NCI-H82 treated with DMSO at 0.1 percent for 48 hours (cell line): Measurements from ENCODE around the gene SORBS1.

ENCODE experiments used
- DNase-seq: peaks from one replicate; lab custom pipeline; 2025; ENCODE audit not compliant: unreplicated experiment; lab: John Stamatoyannopoulos, UW

SORBS1 gene

DNA sequence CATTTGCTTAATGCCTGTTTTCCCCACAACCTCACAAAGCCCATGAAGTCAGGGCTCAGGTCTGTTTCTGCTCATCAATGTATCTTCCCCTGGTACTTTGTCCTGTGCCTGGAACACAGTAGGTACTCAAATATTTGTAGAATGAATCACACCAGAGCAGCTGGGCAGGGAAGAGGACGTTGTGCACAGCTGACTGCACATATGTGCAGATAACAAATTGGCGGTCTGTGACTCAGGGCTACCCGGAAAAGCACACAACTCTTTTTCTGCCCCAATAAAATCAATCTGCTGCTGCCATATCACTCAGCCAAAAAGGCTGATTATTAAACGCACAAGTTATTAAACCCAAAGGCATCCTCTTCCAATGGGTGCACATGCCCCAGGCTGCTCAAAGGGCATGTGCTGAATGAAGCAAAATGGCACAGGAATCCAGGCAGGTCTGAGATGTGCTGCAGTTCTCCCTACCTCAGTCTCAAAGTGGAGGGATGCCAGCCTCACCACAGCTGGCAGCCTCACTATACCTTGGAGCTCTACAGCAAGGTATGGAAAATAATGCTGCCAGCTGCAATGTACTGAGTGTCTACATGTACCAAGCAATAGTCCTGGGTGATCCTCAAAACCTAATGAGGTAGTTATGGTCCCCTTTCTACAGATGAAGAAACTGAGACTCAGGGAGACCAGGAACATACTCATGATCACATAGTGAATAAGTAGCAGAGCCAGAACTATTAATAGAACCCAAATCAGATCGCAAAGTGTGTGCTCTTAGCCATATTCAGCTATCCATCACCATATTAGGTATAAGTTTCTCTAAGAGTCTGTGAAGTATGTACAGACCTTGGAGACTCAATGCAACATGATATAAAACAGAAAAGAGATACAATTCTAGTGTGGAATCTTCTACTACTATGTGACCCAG, 43.4 kb downstream of the SORBS1 start:
- DNase-seq, result no peak

DNA sequence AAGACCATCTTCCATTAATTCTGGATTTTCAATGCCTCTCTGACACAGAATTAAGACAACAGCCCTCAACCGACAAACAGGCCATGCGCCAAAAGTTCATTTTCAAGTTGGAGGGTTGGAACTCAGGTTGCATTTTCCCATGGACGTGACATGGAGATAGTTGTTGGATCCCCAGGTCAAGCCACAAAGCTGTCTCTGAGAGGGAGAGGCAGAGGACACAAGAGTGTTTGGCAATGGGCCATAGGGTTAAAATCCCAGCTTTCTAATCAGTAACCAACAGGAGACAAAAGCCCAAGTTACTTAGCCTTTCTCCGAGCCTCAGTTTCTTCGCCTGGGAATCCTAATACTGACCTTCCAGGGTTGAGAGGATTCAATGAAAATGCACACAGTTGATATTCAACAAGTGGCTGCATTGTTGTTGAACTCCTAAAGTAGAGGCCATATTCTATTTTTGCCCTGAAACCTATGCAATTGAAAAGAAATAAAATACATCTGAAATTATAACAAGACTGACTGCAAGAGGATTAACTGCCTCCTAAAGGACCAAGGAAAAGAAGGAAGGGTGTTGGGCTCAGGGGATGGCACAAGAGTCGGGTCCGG, 44.3 kb downstream of the SORBS1 start:
- no peak for DNase-seq

DNA sequence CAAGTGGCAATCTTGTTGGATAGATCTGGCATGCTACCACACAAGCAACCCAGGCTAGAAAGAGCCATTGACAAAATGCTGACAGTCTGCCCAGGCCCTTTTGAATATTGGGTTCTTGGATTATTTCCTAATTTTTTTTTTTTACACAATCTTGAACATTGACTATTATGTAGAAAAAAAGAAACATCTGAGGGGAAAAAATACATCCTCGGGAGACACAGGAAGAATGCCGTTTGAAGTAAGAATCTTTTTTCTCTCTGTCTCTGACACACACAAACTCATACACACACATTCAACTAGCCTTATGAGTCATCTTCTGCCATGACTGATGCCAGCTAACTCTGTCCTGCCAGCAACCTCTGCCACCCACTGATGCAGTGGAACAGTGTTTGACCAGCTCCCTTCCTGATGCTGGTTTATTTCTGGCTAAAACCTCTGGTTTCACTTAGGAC, 47.2 kb downstream of the SORBS1 start:
- no peak for DNase-seq

DNA sequence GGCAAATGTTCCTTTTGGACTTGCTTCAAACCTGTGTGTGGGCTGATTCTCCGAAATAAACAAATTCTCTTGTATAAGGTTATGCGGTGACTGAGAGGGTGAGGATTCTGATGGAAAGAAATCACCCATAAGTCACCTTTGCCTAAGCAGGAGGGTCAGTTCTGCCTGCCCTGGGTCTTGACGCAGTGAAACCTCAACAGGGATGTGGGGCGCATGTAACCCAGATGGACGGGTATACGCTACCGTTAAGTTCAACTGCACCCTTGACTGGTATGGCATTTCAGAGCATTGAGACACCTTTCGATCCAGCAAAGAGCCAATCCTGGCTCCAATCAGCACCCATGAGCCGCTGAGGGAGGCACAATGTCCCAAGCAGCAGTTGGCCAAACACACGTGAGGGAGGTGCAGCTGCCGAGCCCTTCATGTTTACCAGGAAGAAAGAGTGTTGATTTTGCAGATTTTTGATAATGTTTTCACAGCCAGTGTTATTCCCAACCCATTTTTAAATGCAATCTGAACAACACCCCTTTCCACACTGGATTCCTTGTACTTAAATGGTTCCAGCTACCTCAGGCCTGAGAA, 48.1 kb downstream of the SORBS1 start:
- DNase-seq, result no peak

DNA sequence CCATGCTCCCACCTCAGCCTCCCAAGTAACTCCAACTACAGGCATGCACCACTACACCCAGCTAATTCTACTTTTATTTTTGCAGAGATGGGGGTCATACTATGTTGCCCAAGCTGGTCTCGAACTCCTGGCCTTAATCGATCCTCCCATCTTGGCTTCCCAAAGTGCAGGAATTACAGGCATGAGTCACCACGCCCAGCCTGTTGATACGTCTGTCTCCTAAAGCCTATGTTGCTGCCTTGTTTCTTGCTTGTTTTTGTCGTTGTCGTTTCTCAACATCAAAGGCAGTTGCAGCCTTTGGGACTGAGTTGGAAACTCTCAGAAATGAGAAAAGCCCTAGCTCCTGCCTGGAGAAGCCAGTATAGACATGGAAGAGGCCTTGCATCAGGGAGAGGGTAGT, 49.9 kb downstream of the SORBS1 start:
- no peak for DNase-seq

DNA sequence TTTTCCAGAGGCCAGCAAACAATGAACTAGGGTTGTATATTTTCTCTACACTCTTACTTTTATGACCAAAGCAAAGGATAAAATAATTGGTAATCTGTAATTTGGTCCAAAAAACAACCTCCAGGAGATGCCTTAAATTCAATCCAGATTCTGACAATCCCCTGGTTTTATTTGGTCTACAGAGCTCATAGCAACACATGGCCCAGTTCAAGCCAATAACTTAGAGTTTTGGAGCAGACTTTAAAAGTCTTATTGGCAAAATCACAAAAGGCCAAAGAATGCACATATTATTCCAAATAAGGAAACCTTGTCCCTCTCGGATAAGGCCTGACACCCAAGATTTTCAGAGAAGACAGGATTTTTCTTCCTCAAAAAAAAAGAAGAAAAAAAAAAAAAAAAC, 51.9 kb downstream of the SORBS1 start:
- DNase-seq, result no peak

DNA sequence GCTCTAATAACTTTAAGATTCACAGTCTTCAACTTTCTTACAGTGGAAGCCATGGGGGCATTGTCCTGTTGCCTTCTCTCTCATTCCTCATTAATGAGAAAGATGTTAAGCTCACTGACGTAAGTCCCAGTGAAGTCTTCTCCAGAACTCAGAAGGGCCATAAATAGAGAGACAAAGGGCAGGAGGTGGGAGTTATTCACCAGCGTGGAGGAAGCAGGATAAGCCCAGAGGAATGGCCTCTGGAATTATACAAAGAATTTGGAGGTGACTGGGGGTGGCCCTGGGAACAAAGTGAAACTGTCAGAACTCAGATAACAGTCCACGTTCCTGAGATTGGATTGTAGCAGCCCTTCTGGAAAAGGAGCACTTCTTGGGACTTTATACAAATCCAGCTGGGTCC, 52.4 kb downstream of the SORBS1 start:
- DNase-seq, result no peak

DNA sequence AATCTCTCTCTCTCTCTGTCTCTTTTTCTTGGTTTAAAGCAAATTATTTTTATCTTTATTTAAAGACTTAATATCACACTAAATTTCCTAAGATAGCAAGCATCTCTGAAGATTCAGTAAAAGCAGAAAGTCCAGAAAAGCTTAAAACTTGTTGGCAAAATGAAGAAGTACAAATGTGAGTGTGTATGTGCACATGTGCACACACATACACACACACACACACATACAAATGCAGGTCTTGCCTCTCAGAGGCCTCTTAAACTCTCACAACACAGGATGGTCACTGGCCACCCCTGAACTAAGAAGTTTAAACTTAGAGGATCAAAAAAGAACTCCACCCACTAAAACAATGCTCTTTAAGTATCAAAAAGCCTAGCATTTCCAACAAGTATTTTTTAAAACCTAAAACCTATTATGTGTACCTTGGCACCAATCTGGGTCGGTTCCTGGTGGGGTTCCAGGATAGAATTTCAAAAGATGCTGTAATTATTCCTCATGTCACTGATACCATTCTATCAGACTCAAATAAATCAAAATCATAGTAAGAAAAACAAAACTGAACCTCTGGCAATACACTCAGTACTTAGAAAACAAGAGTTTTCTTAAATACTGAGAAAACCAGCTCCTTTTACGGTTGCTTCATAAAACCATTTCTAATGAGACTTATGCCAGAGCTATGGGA, 55.0 kb downstream of the SORBS1 start:
- DNase-seq, result no peak

DNA sequence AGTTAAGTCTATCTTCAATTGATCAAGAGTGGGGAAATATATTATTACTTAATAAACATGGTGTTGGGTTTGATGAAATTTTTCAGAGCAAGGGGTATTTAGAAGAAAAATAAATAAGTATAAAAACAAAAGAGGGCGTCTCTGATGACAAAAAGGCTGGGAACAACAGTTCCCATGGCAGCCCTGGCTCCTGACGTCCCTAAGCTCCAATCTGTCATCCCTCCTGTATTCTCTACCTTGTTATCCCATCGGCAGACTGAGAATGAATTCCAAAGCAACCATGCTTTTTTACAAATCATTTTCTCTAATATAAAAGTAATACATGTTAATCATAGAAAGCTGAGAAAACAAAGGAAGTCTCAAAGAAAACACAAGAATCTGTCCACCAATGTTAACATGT, 55.5 kb downstream of the SORBS1 start:
- no peak for DNase-seq

DNA sequence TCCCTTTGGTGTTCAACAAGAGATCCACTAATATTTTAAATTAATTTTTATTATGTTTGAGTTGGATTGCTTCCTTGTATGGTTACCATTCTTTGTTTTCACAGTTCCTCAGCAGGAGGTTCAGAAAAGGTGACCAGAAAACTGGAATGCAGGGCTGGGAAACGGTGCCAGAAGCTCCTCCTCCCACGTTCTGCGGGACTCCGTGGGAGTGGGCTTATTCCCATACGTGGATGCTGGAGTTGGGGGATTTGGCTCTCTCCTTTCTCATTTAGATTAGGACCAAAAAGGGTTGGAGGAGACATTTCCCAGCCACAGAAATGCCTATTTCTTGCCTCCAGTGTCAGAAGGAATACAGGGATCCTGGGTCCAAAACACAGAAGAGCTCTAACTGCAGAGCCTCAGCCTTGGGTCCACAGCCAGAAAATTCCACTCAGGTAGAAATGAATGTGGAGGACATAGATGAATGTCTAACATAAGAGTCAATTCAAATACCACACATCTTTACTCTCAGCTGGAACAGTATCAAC, 56.0 kb downstream of the SORBS1 start:
- no peak for DNase-seq

DNA sequence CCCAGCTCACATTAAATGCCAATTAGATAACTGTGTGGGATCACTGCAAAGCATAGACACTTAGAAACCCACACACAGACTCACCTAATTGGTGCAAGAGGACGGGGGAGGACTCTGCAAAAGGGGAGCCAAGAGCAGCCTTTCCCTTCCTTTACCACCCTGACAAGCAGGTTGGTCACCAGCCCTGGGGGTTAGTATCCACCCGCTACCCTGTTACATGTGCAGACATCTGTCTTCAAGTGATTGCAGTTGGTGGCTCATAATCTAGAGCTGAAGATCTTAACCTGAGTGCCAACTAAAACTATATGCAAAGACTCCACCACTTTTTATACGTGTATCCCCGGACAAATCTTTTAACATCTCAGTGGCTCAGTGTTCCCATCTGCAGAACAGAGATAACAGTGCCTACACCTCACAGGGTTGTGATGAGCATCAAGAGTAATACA, 56.9 kb downstream of the SORBS1 start:
- no peak for DNase-seq

DNA sequence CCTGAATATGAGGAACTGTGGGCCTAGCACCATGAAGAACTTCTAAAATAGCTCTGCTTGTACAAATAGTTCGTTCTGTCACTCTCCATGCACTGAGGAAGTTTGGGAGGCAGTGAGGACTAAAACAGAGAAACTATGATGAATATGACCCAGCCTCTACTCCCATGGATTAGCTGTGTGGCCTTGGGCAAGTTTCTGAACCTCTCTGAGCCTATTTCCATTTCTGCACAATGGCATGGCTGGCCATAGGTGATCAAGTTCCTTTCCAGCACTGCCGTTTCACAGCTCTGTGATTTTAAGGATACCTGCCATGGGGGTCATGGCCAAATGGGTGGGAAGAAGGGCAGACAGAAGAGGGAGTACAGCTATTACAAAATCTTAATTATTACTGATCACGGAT, 57.6 kb downstream of the SORBS1 start:
- DNase-seq, result no peak

DNA sequence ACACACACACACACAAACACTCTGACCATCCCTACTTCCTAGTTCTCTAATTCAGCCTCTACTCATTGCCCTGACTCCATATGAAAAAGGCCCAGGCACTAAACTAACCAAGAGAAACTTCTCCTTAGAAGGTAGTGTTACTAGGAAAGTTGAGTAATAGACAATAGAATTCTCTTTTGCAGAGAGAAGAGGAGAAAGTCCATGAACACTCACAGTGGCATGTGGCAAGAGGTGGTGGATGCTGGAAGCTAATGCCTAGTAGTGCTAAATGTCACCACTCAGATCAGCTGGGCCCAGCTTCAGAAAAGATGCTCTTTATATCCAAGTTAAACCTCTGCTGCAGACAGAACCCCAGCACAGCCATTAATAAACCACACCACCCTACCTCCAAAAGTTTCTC, 58.2 kb downstream of the SORBS1 start:
- no peak for DNase-seq

DNA sequence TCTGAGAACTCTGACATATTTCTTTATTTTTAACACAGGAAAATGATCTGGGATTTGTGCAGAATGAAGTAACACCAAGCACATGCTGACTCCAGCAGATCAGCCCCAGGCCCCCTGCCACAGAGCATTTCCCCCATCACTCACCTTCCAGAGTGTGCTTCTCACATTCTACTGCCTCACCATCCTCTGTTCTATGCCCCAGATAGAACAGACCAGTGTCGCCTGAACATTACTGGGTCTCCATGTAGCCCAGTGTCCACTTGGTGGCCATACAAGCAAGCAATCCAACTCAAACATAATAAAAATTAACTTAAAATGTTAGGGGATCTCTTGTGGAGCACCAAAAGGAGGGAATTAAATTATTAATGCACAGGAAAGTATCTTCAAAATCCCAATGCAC, 58.8 kb downstream of the SORBS1 start:
- no peak for DNase-seq

DNA sequence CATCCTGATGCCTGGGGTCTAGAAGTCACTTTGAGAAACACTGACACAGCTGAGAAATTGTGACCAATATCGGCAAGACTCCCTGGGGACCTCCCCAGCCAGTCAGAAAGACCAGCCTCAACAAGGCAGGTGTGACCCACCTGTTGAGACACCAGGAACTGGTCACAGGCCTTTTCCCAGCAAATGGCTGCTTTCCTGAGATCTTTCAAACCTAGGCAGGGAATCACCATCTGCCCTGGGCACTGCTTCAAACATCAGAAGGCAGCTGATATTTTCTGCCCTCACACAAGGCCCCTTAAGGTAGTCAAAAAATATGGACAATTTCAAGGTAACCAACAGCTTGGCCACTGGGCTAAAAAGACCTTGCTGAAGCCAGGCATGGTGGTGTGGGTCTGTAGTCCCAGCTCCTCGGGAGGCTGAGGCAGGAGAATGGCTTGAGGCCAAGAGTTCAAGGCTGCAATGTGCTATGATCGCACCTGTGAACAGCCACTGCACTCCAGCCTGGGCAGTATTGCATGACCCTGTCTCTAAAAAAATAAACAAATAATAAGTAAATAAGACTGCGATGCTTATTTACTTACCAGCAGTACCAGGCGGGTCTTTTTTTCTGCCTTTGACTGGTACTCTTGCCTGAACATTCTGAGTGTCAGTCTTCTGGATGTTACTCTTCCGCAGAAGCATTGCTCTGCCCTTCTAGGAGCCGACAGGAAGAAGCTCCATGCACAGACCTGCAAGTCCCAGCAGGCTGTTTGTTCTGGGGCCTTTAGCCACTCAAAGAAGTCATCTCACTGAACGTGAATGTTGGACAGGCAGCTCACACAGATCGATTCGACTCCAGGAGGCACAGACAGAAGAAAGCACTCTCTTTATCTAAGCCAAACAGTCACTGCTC, 59.7 kb downstream of the SORBS1 start:
- no peak for DNase-seq

DNA sequence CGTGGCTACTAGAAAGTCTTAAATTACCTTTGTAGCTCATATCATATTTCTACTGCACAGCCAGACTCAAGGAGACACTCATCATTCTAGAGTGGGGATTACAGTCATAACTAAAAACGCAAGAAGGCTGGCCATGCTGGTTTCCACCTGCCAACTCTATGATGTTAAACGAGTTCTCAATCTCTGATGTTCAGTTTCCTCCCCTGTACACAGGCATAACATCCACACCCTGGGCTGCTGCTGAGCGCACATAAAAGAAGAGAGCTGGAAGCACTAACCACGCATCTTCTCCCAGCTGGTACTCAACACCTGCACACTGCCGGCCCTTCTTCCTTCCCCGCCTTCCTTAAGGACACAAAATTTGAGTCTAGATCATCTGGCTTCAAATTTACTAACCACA, 60.5 kb downstream of the SORBS1 start:
- DNase-seq, result no peak

DNA sequence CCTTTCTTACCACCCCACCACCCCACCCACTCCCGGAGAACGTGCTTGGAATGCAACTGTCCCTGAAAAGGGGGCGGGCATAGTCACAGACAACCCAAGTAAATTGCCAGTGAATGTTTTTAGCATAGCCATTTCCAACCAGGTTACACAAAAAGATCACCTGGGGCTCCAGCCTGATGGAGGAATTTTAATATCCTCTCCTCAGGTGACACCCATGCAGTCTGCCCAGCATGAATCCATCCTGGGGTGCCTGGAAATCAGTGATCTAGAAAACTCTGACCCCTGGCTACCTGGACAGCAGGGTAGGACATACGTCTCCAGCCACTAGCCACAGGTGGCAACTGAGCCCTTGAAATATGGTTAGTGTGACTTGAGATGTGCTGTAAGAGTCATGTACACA, 61.1 kb downstream of the SORBS1 start:
- DNase-seq, result no peak

DNA sequence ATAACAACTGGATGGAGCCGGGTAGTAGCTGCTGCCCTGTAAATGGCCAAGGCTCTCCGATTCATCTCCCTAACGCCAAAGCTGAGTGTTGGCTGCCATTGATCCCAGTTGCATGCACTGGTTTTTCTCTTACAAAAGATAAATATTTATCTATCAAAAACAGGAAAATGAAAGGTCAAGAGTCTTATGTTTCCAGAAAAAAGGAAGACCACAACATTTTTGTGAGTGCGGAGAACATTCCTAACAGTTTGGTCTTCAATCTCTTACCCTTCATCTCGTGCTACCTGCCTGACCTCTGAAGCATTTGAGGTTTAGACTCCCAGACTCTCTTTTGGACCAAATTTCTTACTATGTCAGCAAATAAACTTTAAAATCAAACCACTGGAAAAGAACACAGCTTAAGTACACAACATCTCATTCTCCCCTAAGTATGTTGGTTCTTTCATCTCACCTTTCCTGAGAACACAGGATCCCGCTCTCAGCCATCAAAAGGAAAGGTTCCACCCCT, 61.6 kb downstream of the SORBS1 start:
- DNase-seq, result no peak

DNA sequence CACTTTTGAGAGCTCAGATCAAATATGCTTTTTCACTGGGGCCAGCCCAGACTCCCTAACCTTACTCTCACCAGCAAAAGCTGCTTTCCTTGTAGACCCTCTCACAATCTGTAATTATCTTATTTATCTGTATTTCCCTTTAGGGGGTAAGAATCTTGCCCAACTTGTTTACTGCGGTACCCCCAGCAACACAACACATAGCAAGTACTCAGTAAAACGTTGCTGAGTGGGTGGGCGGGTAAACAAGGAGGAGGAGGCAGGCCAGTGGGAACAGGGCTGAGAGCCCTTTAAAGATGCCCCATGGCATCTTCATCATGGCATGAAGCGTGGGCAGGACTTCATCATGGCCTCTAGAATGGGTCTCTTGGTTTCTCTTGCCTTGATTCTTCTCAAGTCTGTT, 64.2 kb downstream of the SORBS1 start:
- DNase-seq, result no peak

DNA sequence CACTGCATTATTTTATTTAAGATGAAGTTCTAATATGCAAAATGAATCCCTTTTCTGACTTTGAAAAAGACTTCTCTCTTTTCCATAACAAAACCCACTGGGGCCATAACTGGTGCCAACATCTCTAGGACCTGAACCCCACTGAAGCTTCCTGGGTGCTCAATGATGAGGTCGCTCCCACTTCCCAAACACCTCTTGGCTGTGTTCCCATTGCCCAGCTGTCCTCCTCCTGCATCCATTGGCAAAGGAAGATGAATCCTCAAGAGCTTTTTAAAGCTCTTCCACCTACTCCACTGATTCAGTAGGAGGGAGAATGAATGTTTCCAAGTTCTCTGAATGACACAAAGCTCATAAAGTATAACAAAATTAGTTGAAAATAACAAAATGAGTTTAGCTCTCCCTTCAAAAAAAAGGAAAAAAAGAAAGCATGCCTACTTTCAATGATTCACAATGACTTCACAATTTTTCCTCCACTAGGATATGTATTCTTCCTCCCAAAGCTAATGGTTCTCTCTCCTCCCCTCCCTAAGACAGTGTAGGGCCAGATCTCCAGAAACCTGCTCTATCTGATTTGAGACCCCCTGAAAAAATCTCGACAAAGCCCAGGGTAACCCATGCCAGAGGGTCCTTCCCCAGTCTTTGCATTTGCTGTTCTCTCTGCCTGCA, 64.8 kb downstream of the SORBS1 start:
- no peak for DNase-seq
